A673 (cell line): ENCODE data around the gene CHERP.
"Not testable (repeated sequence)": the region's sequence is repeated elsewhere in the genome, so short reads cannot be mapped to it uniquely, and the experiment has no call there.

Experiments
- EZH2 ChIP-seq: fragments of 200-600 bp; sonication (generic); IDR thresholded peaks from 2 replicates; pipeline ENCODE4 v1.6.1; 2017; ENCODE audit warnings: borderline replicate concordance, low read depth, mild to moderate bottlenecking, mixed read lengths, antibody characterized with exemption, low read length; ENCODE audit not compliant: poor library complexity, severe bottlenecking
- TF ChIP-seq, protein P1 (sequence below): fragments of 300-800, 200-600 bp; sonication (generic); conservative IDR thresholded peaks from 2 replicates; pipeline ENCODE4 v1.5.1; 2017; ENCODE audit warnings: low read depth, mild to moderate bottlenecking, antibody characterized with exemption, low read length, moderate library complexity, mixed read lengths

DNA sequence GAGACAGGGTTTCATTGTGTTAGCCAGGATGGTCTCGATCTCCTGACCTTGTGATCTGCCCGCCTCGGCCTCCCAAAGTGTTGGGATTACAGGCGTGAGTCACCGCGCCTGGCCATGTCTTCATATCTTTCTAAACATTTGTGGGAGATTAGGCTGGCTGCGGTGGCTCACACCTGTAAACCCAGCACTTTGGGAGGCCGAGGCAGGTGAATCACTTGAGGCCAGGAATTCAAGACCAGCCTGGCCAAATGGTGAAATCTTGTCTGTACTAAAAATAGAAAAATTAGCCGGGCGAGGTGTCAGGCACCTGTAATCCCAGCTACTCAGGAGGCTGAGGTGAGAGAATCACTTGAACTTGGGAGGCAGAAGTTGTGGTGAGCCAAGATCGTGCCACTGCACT lies 36.1 kb downstream of the CHERP start:
- TF ChIP-seq, protein P1, sequence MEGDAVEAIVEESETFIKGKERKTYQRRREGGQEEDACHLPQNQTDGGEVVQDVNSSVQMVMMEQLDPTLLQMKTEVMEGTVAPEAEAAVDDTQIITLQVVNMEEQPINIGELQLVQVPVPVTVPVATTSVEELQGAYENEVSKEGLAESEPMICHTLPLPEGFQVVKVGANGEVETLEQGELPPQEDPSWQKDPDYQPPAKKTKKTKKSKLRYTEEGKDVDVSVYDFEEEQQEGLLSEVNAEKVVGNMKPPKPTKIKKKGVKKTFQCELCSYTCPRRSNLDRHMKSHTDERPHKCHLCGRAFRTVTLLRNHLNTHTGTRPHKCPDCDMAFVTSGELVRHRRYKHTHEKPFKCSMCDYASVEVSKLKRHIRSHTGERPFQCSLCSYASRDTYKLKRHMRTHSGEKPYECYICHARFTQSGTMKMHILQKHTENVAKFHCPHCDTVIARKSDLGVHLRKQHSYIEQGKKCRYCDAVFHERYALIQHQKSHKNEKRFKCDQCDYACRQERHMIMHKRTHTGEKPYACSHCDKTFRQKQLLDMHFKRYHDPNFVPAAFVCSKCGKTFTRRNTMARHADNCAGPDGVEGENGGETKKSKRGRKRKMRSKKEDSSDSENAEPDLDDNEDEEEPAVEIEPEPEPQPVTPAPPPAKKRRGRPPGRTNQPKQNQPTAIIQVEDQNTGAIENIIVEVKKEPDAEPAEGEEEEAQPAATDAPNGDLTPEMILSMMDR, result not testable (repeated sequence)
- TF ChIP-seq EZH2, result not testable (repeated sequence)
